GM21619 (cell line): ENCODE measurements around the gene SLC9A9.

ENCODE experiments used
- ATAC-seq: cut with Tn5 transposase; IDR thresholded peaks from one replicate; pipeline ENCODE4 v1.9.1; 2021; ENCODE audit not compliant: unreplicated experiment

SLC9A9 gene

GRCh38 chr3:143573610-143574303 lies 274.5 kb downstream of the SLC9A9 start:
- no peak for ATAC-seq

- ATAC-seq: no peak
These were observed 276.7 kb downstream of the SLC9A9 start for GRCh38 chr3:143571548-143571947.

- ATAC-seq: no peak
These were observed 280.4 kb downstream of the SLC9A9 start for GRCh38 chr3:143567823-143568222.

GRCh38 chr3:143565951-143566350 lies 282.3 kb downstream of the SLC9A9 start:
- no peak for ATAC-seq

- no peak for ATAC-seq
These were observed 284.5 kb downstream of the SLC9A9 start for GRCh38 chr3:143563786-143564185.

GRCh38 chr3:143562789-143563188 lies 285.5 kb downstream of the SLC9A9 start:
- ATAC-seq: no peak

GRCh38 chr3:143559296-143559695 lies 289.0 kb downstream of the SLC9A9 start:
- no peak for ATAC-seq

- no peak for ATAC-seq
These were observed 295.4 kb downstream of the SLC9A9 start for GRCh38 chr3:143552851-143553250.

GRCh38 chr3:143551761-143552160 lies 296.5 kb downstream of the SLC9A9 start:
- no peak for ATAC-seq

GRCh38 chr3:143548861-143549497 lies 299.3 kb downstream of the SLC9A9 start:
- no peak for ATAC-seq

GRCh38 chr3:143548393-143548792 lies 299.9 kb downstream of the SLC9A9 start:
- ATAC-seq: no peak

GRCh38 chr3:143538577-143538981 lies 309.7 kb downstream of the SLC9A9 start:
- no peak for ATAC-seq

- ATAC-seq: no peak
These were observed 310.2 kb downstream of the SLC9A9 start for GRCh38 chr3:143538061-143538460.

GRCh38 chr3:143536817-143537535 lies 311.3 kb downstream of the SLC9A9 start:
- ATAC-seq: no peak

GRCh38 chr3:143535994-143536784 lies 312.1 kb downstream of the SLC9A9 start:
- ATAC-seq: peak; percentile 96

- ATAC-seq: no peak
These were observed 314.9 kb downstream of the SLC9A9 start for GRCh38 chr3:143533391-143533790.

- no peak for ATAC-seq
These were observed 316.2 kb downstream of the SLC9A9 start for GRCh38 chr3:143532091-143532490.

- ATAC-seq: no peak
These were observed 317.2 kb downstream of the SLC9A9 start for GRCh38 chr3:143531101-143531500.

- no peak for ATAC-seq
These were observed 318.5 kb downstream of the SLC9A9 start for GRCh38 chr3:143529798-143530197.

- peak; percentile 72 for ATAC-seq
These were observed 319.2 kb downstream of the SLC9A9 start for GRCh38 chr3:143529018-143529478.

- ATAC-seq: no peak
These were observed 322.2 kb downstream of the SLC9A9 start for GRCh38 chr3:143526011-143526545.
